ENCODE measurements around the gene PRDM16. TPM values are rescaled to one million over a fixed set of nuclear protein-coding genes. Genes with fewer than 3 reads are reported as not detected.

The PRDM16 gene
- total RNA-seq, 1 experiment from 2014 or later: 0.17 TPM

- no peak for DNase-seq
- Mint-ChIP-seq H3K4me1 (no peaks in the 10 kb centered on the region), H3K27ac (no peak overlapping the region), H3K4me3 (no peak overlapping the region), H3K27me3 (ENCODE audit: low read depth) (peaks cover 1% of the 10 kb centered on the region; the same call in 1 of the 2 replicates), H3K9me3 (peaks cover 0 to 39% of the 10 kb centered on the region in 2 experiments; a peak in 2 of 5 replicates), H3K36me3 (ENCODE audit: insufficient read depth in 1 of 3, low read depth in 3 of 3) (peaks cover 0 to 16% (median 0%) of the 10 kb centered on the region in 3 experiments; a peak in 1 of 7 replicates)
- Histone ChIP-seq H3K56ac (ENCODE audit: insufficient read length, low read depth, low read length) (no peak overlapping the region), H4K91ac (ENCODE audit: insufficient read length, low read depth, low read length) (no peak overlapping the region), H3K18ac (ENCODE audit: insufficient read length, low read depth, low read length) (no peak overlapping the region), H2AK5ac (ENCODE audit: insufficient read length, low read length) (no peak overlapping the region), H2AFZ (ENCODE audit: low read length) (no peak overlapping the region), H3K23me2 (ENCODE audit: insufficient read length, low read depth, low read length, poor library complexity, severe bottlenecking) (no peaks in the 10 kb centered on the region), H4K5ac (ENCODE audit: insufficient read length, low read depth, low read length) (no peak overlapping the region), H2BK120ac (ENCODE audit: low read depth, low read length, poor library complexity, severe bottlenecking) (no peak overlapping the region), H3K23ac (ENCODE audit: insufficient read length, low read depth, low read length) (no peak overlapping the region), H3K4ac (ENCODE audit: low read depth, low read length) (no peak overlapping the region), H3K27ac (ENCODE audit: insufficient read length, low read depth, low read length) (no peak overlapping the region), H3K4me2 (ENCODE audit: insufficient read depth, insufficient read length, low read length) (no peak overlapping the region), H2BK12ac (ENCODE audit: insufficient read length, low read depth, low read length) (no peak overlapping the region), H3K27me3 (ENCODE audit: insufficient read depth, low read length) (no peaks in the 10 kb centered on the region), H2BK5ac (ENCODE audit: insufficient read length, low read length) (no peak overlapping the region), H3K14ac (ENCODE audit: insufficient read depth, low read length) (no peak overlapping the region), H3K79me1 (ENCODE audit: insufficient read depth, low read depth, low read length, poor library complexity, severe bottlenecking) (no peaks in the 10 kb centered on the region), H3K4me1 (ENCODE audit: insufficient read depth, low read length) (no peaks in the 10 kb centered on the region), H4K20me1 (ENCODE audit: control insufficient read depth, insufficient read depth, insufficient read length) (no peaks in the 10 kb centered on the region), H2BK15ac (ENCODE audit: low read depth, low read length) (no peak overlapping the region), H3T11ph (ENCODE audit: low read length) (no peak overlapping the region), H3K79me2 (ENCODE audit: insufficient read depth, low read length) (no peaks in the 10 kb centered on the region), H2BK20ac (ENCODE audit: low read depth, low read length, poor library complexity, severe bottlenecking) (no peak overlapping the region), H3K9me3 (ENCODE audit: control insufficient read depth, low read depth, low read length) (peaks cover 26% of the 10 kb centered on the region), H3K9ac (ENCODE audit: extremely low read depth, insufficient read length, low read length) (no peak overlapping the region), H4K8ac (replicated peaks; ENCODE audit: insufficient read length, low read depth, low read length) (no peak overlapping the region)
- no peak for TF ChIP-seq CTCF (conservative IDR thresholded peaks at IDR 0.05)
- WGBS (ENCODE audit: extremely low coverage, insufficient read length, low lambda C conversion rate): no CpG with 5 or more reads among the region's 9 CpGs
Measured at GRCh38 chr1:3042481-3042880, 26.5 kb upstream of the PRDM16 start.

All from H9 (cell line).